ENCODE results near the gene PLB1. TPM values are rescaled to one million over a fixed set of nuclear protein-coding genes. Genes with fewer than 3 reads are reported as not detected.

The PLB1 gene
- total RNA-seq, 2 donors from 2014 or later: 7.4 to 9.6 TPM

DNA sequence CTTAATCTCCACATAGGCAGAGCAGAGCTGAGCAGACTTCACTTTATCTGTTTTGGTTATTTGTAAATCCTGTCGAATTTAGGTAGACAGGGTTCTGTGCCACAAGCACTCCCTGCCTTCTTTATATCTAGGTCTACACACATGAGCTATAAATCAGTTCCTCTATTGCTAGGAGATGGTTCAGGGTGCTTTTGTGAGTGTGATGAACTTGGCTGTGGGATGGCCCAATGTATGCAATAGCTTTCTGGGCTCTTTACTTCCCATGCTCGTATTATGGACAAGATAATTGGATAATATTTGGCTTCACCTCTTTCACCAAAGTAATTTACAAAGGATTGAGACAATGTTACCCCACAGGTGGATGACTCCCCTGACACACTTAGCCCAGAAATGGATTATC is 72.2 kb downstream of the PLB1 start:
- Histone ChIP-seq H3K4me3 (no peak overlapping the region), H3K27me3 (replicated peaks; ENCODE audit: insufficient read depth) (no peaks in the 10 kb centered on the region), H3K9me3 (no peaks in the 10 kb centered on the region), H3K27ac (peak overlapping the region; percentile 31 to 64), H3K4me1 (replicated peaks) (no peaks in the 10 kb centered on the region), H3K36me3 (no peaks in the 10 kb centered on the region)
- no peak for DNase-seq (ENCODE audit: low spot score)
- 67% methylated on average over 2 of the region's 2 CpGs for WGBS
- intact Hi-C loops (cut with DNase I): loop anchor here (2.0 to 10.0 kb wide), 3 partner anchors 25 to 327 kb away; partner anchors contain the start of gene WDR43
- TF ChIP-seq, protein P1, sequence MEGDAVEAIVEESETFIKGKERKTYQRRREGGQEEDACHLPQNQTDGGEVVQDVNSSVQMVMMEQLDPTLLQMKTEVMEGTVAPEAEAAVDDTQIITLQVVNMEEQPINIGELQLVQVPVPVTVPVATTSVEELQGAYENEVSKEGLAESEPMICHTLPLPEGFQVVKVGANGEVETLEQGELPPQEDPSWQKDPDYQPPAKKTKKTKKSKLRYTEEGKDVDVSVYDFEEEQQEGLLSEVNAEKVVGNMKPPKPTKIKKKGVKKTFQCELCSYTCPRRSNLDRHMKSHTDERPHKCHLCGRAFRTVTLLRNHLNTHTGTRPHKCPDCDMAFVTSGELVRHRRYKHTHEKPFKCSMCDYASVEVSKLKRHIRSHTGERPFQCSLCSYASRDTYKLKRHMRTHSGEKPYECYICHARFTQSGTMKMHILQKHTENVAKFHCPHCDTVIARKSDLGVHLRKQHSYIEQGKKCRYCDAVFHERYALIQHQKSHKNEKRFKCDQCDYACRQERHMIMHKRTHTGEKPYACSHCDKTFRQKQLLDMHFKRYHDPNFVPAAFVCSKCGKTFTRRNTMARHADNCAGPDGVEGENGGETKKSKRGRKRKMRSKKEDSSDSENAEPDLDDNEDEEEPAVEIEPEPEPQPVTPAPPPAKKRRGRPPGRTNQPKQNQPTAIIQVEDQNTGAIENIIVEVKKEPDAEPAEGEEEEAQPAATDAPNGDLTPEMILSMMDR (IDR thresholded peaks at IDR 0.05): no peak
- TF ChIP-seq POLR2AphosphoS5 (IDR thresholded peaks at IDR 0.05) (no peak), POLR2A (IDR thresholded peaks at IDR 0.05) (no peak)

DNA sequence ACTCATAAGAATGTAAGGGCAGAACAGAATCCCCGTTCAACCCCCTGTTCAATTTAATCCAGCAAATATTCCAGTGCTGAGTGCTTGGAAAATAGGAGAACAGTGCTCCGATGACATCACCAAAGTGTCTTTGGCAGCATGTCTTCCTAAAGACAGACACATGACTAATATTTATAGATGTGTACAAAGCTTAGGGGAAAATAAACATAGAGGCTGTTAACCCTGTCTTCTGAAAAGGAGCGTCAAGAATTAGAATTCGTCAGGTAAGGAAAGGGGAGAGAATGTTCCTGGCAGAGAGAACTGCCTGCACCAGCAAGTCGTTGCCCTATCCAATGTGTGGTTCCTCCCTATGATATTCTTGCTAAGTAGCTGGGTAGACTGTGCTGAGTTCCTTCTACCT is 72.7 kb downstream of the PLB1 start:
- Histone ChIP-seq H3K9me3 (no peaks in the 10 kb centered on the region), H3K36me3 (no peaks in the 10 kb centered on the region), H3K27ac (peak overlapping the region; percentile 31 to 64), H3K4me3 (no peak overlapping the region), H3K27me3 (replicated peaks; ENCODE audit: insufficient read depth) (no peaks in the 10 kb centered on the region), H3K4me1 (replicated peaks) (no peaks in the 10 kb centered on the region)
- intact Hi-C loops (cut with DNase I): loop anchor here (2.0 to 10.0 kb wide), 3 partner anchors 24 to 326 kb away; partner anchors contain the start of gene WDR43
- peak; percentile 86 for TF ChIP-seq POLR2AphosphoS5 (IDR thresholded peaks at IDR 0.05)
- TF ChIP-seq POLR2A (IDR thresholded peaks at IDR 0.05): no peak
- WGBS: 20% methylated on average over 5 of the region's 5 CpGs
- DNase-seq (ENCODE audit: low spot score): peak; percentile 55

DNA sequence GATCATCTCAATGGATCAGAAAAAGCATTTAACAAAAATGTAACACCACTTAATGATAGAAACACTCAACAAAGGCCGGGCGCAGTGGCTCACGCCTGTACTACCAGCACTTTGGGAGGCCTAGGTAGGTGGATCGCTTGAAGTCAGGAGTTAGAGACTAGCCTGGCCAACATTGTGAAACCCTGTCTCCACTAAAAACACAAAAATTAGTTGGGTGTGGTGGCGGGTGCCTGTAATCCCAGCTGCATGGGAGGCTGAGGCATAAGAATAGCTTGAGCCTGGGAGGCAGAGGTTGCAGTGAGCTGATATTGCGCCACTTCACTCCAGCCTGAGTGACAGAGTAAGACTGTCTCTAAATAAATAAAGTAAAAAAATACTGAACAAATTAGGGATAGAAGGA is 74.6 kb downstream of the PLB1 start:
- H3K27me3 ChIP-seq (replicated peaks; ENCODE audit: insufficient read depth): no peaks in the 10 kb centered on the region
- no peaks in the 10 kb centered on the region for H3K36me3 ChIP-seq
- no peaks in the 10 kb centered on the region for H3K4me1 ChIP-seq (replicated peaks)
- no peak overlapping the region for H3K4me3 ChIP-seq
- TF ChIP-seq POLR2A (IDR thresholded peaks at IDR 0.05) (no peak), POLR2AphosphoS5 (IDR thresholded peaks at IDR 0.05) (no peak)
- TF ChIP-seq, protein P1 (IDR thresholded peaks at IDR 0.05): no peak
- no peak overlapping the region for H3K27ac ChIP-seq
- WGBS: 81% methylated on average over 6 of the region's 6 CpGs
- intact Hi-C loops (cut with DNase I): no loop called here
- H3K9me3 ChIP-seq: no peaks in the 10 kb centered on the region
- no peak for DNase-seq (ENCODE audit: low spot score)

DNA sequence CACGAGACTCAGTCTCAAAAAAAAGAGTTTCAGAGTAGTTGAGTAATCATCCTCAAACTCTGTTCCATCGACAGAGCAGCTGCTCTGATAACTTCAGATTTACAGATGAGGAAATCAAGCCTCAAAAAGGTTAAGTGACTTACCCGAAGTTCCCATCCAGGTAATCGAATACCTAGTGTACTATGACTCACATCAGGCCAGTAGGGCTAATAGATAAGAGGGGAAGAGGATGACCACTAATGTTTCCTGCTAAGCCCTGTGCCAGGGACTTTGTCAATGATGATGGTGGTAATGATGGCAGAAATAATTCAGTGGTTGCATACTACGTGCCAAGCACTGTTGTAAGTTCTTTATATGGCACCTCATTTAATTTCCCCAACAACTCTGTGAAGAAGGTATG is 80.9 kb downstream of the PLB1 start:
- WGBS: 87% methylated on average over 5 of the region's 5 CpGs
- H3K9me3 ChIP-seq: no peaks in the 10 kb centered on the region
- no peaks in the 10 kb centered on the region for H3K27me3 ChIP-seq (replicated peaks; ENCODE audit: insufficient read depth)
- no peak for DNase-seq (ENCODE audit: low spot score)
- H3K4me1 ChIP-seq (replicated peaks): no peaks in the 10 kb centered on the region
- H3K4me3 ChIP-seq: no peak overlapping the region
- no peak overlapping the region for H3K27ac ChIP-seq
- no peak for TF ChIP-seq POLR2A (IDR thresholded peaks at IDR 0.05)
- TF ChIP-seq, protein P1 (IDR thresholded peaks at IDR 0.05): no peak
- TF ChIP-seq POLR2AphosphoS5 (IDR thresholded peaks at IDR 0.05): no peak
- intact Hi-C loops (cut with DNase I): no loop called here
- H3K36me3 ChIP-seq: no peaks in the 10 kb centered on the region

DNA sequence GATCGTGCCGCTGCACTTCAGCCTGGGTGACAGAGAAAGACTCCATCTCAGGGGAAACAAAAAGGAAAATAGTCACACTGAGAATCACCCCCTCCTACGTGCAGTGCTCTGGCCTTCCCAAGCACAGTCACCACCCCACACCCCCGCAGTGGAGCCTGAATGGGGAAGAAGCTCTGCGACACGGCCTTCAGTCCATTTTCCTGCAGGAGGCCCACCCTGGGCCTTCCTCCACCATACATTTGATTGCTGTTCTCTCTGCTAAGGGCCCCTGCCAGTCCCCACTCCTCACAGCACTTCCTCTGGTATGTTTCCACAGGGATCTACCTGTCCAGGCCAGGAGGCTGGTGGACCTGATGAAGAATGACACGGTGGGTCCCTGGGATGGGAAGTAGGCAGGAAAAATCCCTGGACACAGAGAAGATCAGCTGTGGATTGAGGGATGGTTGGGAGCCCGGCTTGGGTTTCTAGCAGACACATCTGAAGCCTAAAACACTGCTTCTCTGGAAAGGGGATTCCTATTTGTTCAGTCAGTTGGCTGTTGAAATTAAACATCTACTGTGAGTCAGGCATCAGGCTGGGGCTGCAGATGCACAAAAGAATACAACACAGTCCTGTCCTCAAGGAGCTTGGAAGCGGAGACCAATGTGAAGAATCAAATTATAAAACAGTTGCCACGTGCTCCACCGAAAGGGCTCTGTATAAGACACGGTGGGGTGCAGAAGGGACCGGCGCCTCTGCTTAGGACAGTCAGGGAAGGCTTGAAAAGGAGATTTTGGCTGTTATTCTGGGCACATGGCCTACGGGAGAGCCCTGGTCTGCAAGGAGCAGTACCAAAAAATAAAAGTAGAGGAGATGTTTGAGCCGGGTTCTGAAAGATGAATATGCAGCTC is 82.2 kb downstream of the PLB1 start:
- H3K4me1 ChIP-seq (replicated peaks): no peaks in the 10 kb centered on the region
- H3K4me3 ChIP-seq: no peak overlapping the region
- H3K36me3 ChIP-seq: no peaks in the 10 kb centered on the region
- intact Hi-C loops (cut with DNase I): no loop called here
- H3K27ac ChIP-seq: no peak overlapping the region
- no peaks in the 10 kb centered on the region for H3K27me3 ChIP-seq (replicated peaks; ENCODE audit: insufficient read depth)
- no peak for DNase-seq (ENCODE audit: low spot score)
- TF ChIP-seq, protein P1 (IDR thresholded peaks at IDR 0.05): no peak
- TF ChIP-seq POLR2AphosphoS5 (IDR thresholded peaks at IDR 0.05) (no peak), POLR2A (IDR thresholded peaks at IDR 0.05) (no peak)
- 89% methylated on average over 16 of the region's 16 CpGs for WGBS
- H3K9me3 ChIP-seq: no peaks in the 10 kb centered on the region

Data from prostate gland (tissue), 2 donors.